GM21528 (cell line): ENCODE measurements around the gene THRSP.
"Not testable (repeated sequence)": the region's sequence is repeated elsewhere in the genome, so short reads cannot be mapped to it uniquely, and the experiment has no call there.

Experiments used
- ATAC-seq: cut with Tn5 transposase; IDR thresholded peaks from one replicate; pipeline ENCODE4 v1.9.1; 2021; ENCODE audit warnings: mild to moderate bottlenecking, moderate library complexity; ENCODE audit not compliant: unreplicated experiment, low FRiP score

THRSP gene

GRCh38 chr11:78063440-78064181 lies at the start of gene THRSP:
THRSP (plus strand) TSS chr11:78063861; CDS start chr11:78063882, 21 bp downstream.
- ATAC-seq = no peak

GRCh38 chr11:78014937-78015520 lies 48.6 kb upstream of the THRSP start:
- ATAC-seq = not testable (repeated sequence)

- ATAC-seq = no peak
Measured at GRCh38 chr11:78015878-78016277, 47.8 kb upstream of the THRSP start.

GRCh38 chr11:78019808-78020207 lies 43.9 kb upstream of the THRSP start:
- no peak for ATAC-seq

- no peak for ATAC-seq
Measured at GRCh38 chr11:78020246-78020645, 43.4 kb upstream of the THRSP start.

GRCh38 chr11:78021611-78022010 lies 42.0 kb upstream of the THRSP start:
- no peak for ATAC-seq

GRCh38 chr11:78022397-78023396 lies 41.0 kb upstream of the THRSP start, which contains the start of gene KCTD14:
KCTD14 (minus strand) TSS chr11:78023276; CDS start chr11:78023249, 27 bp downstream.
- no peak for ATAC-seq

- no peak for ATAC-seq
Measured at GRCh38 chr11:78023426-78023825, 40.2 kb upstream of the THRSP start.

- ATAC-seq = no peak
Measured at GRCh38 chr11:78025378-78025777, 38.3 kb upstream of the THRSP start.

- ATAC-seq = no peak
Measured at GRCh38 chr11:78027759-78028158, 35.9 kb upstream of the THRSP start.

GRCh38 chr11:78028423-78028822 lies 35.2 kb upstream of the THRSP start:
- not testable (repeated sequence) for ATAC-seq

GRCh38 chr11:78030429-78031325 lies 33.0 kb upstream of the THRSP start:
- no peak for ATAC-seq

GRCh38 chr11:78031629-78032028 lies 32.0 kb upstream of the THRSP start:
- ATAC-seq = no peak

GRCh38 chr11:78032090-78032489 lies 31.6 kb upstream of the THRSP start:
- ATAC-seq = no peak

GRCh38 chr11:78033040-78033439 lies 30.6 kb upstream of the THRSP start:
- no peak for ATAC-seq

- ATAC-seq = no peak
Measured at GRCh38 chr11:78034623-78035022, 29.0 kb upstream of the THRSP start.

- no peak for ATAC-seq
Measured at GRCh38 chr11:78036313-78036712, 27.3 kb upstream of the THRSP start.

GRCh38 chr11:78037056-78037455 lies 26.6 kb upstream of the THRSP start:
- ATAC-seq = no peak

- ATAC-seq = no peak
Measured at GRCh38 chr11:78037825-78038620, 25.6 kb upstream of the THRSP start.
